ENCODE data around the gene FGFBP2.

DNA sequence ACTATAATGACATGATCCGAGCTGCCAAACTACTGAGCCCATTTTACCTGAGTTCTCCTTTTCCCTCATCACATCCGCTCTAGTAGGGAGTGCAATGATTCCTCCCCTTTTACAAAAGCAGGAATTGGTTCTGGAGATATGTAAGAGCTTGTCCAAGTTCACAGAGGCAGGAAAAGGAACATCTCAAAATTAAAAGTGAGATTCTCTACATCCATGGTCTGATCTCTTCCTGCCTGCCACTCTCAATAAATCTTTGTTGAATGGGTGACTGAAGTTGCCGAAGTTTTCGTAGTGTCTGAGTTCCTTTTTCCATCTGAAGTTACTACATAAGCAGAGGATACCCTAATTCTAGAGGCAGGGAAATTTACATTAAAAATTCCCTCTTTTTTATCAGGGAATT is 24.3 kb downstream of the FGFBP2 start, which contains the start of gene FGFBP1:
- TF ChIP-seq POLR2AphosphoS5 (IDR thresholded peaks at IDR 0.05; ENCODE audit: low read depth) (no peak), CTCF (IDR thresholded peaks at IDR 0.05; ENCODE audit: insufficient read depth, low read length) (no peak), GABPA (IDR thresholded peaks at IDR 0.05; ENCODE audit: low read depth) (no peak)
- TF ChIP-seq, protein P1, sequence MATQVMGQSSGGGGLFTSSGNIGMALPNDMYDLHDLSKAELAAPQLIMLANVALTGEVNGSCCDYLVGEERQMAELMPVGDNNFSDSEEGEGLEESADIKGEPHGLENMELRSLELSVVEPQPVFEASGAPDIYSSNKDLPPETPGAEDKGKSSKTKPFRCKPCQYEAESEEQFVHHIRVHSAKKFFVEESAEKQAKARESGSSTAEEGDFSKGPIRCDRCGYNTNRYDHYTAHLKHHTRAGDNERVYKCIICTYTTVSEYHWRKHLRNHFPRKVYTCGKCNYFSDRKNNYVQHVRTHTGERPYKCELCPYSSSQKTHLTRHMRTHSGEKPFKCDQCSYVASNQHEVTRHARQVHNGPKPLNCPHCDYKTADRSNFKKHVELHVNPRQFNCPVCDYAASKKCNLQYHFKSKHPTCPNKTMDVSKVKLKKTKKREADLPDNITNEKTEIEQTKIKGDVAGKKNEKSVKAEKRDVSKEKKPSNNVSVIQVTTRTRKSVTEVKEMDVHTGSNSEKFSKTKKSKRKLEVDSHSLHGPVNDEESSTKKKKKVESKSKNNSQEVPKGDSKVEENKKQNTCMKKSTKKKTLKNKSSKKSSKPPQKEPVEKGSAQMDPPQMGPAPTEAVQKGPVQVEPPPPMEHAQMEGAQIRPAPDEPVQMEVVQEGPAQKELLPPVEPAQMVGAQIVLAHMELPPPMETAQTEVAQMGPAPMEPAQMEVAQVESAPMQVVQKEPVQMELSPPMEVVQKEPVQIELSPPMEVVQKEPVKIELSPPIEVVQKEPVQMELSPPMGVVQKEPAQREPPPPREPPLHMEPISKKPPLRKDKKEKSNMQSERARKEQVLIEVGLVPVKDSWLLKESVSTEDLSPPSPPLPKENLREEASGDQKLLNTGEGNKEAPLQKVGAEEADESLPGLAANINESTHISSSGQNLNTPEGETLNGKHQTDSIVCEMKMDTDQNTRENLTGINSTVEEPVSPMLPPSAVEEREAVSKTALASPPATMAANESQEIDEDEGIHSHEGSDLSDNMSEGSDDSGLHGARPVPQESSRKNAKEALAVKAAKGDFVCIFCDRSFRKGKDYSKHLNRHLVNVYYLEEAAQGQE (IDR thresholded peaks at IDR 0.05; ENCODE audit: insufficient replicate concordance, low read depth): no peak

All from HL-60 (cell line).